ENCODE results near the gene RNU6-1.

The RNU6-1 gene

DNA sequence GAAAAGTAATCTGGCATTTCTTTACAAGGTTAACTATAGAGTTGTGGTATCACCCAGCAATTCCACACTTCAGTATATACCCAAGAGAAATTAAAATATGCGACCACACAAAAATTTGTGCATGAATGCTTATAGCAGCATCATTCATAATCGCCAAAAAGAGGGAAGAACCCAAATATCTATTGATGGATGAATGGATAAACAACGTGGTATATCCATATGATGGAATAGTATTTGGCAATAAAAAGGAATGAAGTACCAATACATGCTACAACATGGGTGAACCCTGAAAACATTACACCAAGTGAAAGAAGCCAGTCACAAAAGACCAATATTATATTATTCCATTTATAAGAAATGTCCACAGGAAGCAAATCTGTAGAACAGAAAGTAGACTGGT is 23.2 kb downstream of the RNU6-1 start:
- no peak for DNase-seq (ENCODE audit: low read depth)
- H3K4me3 ChIP-seq (ENCODE audit: control insufficient read depth, low read depth, low read length): no peak overlapping the region
- TF ChIP-seq, protein P1, sequence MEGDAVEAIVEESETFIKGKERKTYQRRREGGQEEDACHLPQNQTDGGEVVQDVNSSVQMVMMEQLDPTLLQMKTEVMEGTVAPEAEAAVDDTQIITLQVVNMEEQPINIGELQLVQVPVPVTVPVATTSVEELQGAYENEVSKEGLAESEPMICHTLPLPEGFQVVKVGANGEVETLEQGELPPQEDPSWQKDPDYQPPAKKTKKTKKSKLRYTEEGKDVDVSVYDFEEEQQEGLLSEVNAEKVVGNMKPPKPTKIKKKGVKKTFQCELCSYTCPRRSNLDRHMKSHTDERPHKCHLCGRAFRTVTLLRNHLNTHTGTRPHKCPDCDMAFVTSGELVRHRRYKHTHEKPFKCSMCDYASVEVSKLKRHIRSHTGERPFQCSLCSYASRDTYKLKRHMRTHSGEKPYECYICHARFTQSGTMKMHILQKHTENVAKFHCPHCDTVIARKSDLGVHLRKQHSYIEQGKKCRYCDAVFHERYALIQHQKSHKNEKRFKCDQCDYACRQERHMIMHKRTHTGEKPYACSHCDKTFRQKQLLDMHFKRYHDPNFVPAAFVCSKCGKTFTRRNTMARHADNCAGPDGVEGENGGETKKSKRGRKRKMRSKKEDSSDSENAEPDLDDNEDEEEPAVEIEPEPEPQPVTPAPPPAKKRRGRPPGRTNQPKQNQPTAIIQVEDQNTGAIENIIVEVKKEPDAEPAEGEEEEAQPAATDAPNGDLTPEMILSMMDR (IDR thresholded peaks at IDR 0.05; ENCODE audit: control insufficient read depth, insufficient read depth, low read depth, low read length, missing control alignments): no peak

DNA sequence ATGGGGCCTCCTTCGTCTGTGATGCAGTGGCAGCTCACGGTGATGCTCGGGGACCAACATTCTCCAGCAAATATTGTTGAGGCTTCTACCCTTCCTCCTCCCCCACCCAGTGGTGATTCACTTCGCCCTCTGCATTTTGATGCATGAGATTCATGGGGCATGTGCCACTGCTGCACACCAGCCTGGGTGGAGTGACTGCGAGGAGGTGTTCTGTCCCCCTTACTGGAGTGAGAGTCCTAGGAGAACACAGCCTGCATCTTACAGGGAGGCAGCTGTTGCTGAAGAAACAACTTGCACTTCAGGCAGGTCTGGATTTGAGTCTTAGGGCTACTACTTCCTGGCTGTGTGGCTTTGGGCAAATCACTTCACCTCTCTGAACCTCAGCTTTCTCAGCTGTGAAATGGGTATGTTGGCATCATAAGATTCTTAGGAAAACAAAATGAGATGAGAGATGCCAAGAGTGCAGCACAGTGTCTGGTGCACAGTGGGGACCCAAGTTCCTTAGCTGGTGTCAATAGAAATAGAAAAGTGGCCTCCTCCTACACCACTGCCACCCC is 24.7 kb downstream of the RNU6-1 start:
- DNase-seq (ENCODE audit: low read depth): no peak
- TF ChIP-seq, protein P1 (IDR thresholded peaks at IDR 0.05; ENCODE audit: control insufficient read depth, insufficient read depth, low read depth, low read length, missing control alignments): no peak
- H3K4me3 ChIP-seq (ENCODE audit: control insufficient read depth, low read depth, low read length): no peak overlapping the region

DNA sequence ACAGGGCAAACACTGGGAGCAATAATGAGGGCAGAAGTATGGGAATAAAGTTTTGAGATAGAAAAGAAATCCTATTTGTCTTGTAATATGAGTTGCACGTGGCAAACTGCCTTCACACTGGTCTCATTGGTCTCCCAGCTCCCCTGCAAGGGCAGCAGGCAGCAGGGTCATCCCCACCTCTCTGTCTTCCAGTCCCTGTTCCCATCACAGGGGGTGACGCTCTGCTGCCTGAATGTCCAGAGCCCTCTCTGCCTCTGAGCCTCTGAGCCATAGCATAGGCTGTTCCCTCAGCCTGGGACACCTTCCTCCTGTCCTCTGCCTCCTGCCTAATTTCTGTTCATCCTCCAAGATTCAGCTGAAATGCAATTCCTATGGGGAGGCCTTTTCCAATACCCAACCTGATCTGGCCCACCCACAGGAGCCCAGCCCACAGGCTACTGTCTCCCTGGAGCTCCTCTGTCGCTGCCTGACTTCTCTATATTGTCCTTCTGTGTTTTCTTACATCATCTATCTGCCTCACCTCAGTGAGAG is 26.7 kb downstream of the RNU6-1 start:
- no peak for DNase-seq (ENCODE audit: low read depth)
- TF ChIP-seq, protein P1 (IDR thresholded peaks at IDR 0.05; ENCODE audit: control insufficient read depth, insufficient read depth, low read depth, low read length, missing control alignments): no peak
- no peak overlapping the region for H3K4me3 ChIP-seq (ENCODE audit: control insufficient read depth, low read depth, low read length)

DNA sequence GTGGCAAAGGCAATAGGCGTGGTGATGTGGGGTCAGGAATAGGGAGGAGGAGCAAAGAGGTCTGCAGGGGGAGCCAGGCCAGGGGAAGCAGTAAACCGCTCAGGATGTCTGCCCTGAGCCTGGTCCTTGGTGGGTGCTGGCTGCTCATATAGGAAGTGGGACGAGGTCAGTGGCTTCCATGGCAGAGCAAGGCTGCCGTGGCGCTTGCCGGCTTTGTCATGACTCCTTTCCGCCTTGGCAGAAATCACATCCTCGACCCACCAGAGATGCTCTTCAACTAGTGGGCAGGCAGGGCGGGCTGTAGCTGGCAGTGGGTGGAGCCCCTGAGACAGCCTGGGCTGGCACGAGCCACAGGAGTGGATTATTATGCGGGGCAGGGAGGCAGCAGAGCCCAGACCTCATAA is 27.6 kb downstream of the RNU6-1 start:
- no peak for DNase-seq (ENCODE audit: low read depth)
- TF ChIP-seq, protein P1 (IDR thresholded peaks at IDR 0.05; ENCODE audit: control insufficient read depth, insufficient read depth, low read depth, low read length, missing control alignments): no peak
- no peak overlapping the region for H3K4me3 ChIP-seq (ENCODE audit: control insufficient read depth, low read depth, low read length)

DNA sequence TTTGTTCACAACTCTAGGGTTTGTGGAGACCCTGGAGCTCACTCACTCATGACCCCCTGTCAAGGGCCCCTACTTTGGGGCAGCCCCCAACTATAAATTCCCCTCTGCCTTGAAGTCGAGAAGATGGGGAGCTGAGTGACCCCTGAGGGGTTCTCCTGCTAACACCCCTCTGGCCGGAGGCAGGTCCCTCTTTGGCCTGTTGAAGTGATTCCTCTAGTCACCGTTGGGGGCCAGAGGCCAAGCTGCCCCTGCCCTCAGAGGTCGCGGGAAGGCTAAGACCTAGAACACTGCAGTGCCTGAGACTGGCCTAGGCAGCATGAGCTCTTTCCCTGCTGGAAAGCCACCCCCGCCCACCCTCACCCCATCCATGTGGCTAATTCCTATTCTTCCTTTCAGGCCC is 30.0 kb downstream of the RNU6-1 start:
- DNase-seq (ENCODE audit: low read depth): no peak
- TF ChIP-seq, protein P1 (IDR thresholded peaks at IDR 0.05; ENCODE audit: control insufficient read depth, insufficient read depth, low read depth, low read length, missing control alignments): no peak
- H3K4me3 ChIP-seq (ENCODE audit: control insufficient read depth, low read depth, low read length): no peak overlapping the region

DNA sequence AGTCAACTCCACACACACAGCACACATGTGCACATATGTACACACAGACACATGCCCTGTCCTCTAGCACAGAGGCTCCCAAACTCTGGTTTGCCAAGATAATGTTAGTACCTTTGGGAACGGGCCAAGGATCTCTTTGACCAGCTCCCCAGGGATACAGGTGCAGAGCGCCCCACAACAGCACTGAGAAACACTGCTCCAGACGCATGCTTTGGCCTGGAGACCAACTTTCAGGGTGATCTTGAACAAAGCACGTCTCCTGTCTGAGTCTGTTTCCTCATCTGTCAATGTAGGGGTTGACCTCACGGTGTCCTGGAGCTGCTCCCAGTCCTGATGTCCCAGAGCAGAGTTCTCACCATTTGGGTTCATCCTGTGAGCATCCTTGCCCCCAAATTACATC is 30.4 kb downstream of the RNU6-1 start:
- DNase-seq (ENCODE audit: low read depth): no peak
- TF ChIP-seq, protein P1 (IDR thresholded peaks at IDR 0.05; ENCODE audit: control insufficient read depth, insufficient read depth, low read depth, low read length, missing control alignments): no peak
- no peak overlapping the region for H3K4me3 ChIP-seq (ENCODE audit: control insufficient read depth, low read depth, low read length)
